Spinal cord (tissue), 10 donors: Measurements from ENCODE around the gene ORC5. TPM values are rescaled to one million over a fixed set of nuclear protein-coding genes. Genes with fewer than 3 reads are reported as not detected.
"Not testable (repeated sequence)": the region's sequence is repeated elsewhere in the genome, so short reads cannot be mapped to it uniquely, and the experiment has no call there.

ENCODE experiments used
- DNase-seq, 6 donors: peaks; one replicate each; pipeline versions ENCODE4 v3.0.0 to v3.0.0-alpha.2; 2013 to 2015; ENCODE audit warnings: low spot score in 6 of 6, low read depth in 4 of 6
- H3K27ac ChIP-seq: one replicate; pipeline ENCODE4 v1.5.1; 2013; ENCODE audit warnings: low read depth, low read length, control low read depth
- H3K27me3 ChIP-seq: one replicate; pipeline ENCODE4 v1.6.1; 2013; ENCODE audit warnings: low read length; ENCODE audit not compliant: control insufficient read depth, insufficient read depth
- H3K36me3 ChIP-seq: one replicate; pipeline ENCODE4 v1.6.1; 2013; ENCODE audit warnings: low read length; ENCODE audit not compliant: control insufficient read depth, insufficient read depth
- H3K4me1 ChIP-seq: one replicate; pipeline ENCODE4 v1.6.1; 2013; ENCODE audit warnings: low read length; ENCODE audit not compliant: control insufficient read depth, insufficient read depth
- H3K4me3 ChIP-seq: one replicate; pipeline ENCODE4 v1.5.1; 2013; ENCODE audit warnings: low read depth, low read length, control low read depth
- H3K9me3 ChIP-seq: one replicate; pipeline ENCODE4 v1.6.1; 2013; ENCODE audit warnings: low read length; ENCODE audit not compliant: control insufficient read depth, insufficient read depth
- WGBS: methylation state at CpG from one replicate; pipeline ENCODE4 v1.1.5; 2013; ENCODE audit warnings: missing lambda C conversion rate; ENCODE audit not compliant: insufficient coverage; 5-methylcytosine and 5-hydroxymethylcytosine counted together
- polyA plus RNA-seq, 2 donors: library from polyadenylated mRNA; unstranded; fragments of 120-200 nt; gene quantifications; one replicate each; pipeline ENCODE4 v1.2.1, GENCODE V29; 2013; ENCODE audit not compliant: insufficient read length in 2 of 2
- total RNA-seq, 2 donors: library from RNA; depleted of rRNA in 1 of 2; stranded (reverse); fragments of 120-200 nt in 1 of 2; fragments of >200 nt in 1 of 2; gene quantifications; one replicate each; pipeline versions ENCODE4 v1.2.3 to v1.2.4, GENCODE V29; 2013 to 2014
- donor health status: healthy.

The ORC5 gene
- total and polyA plus RNA-seq, 4 donors: 18.5 to 42.1 (median 19.9) TPM

- H3K36me3 ChIP-seq, H3K9me3 ChIP-seq, H3K4me3 ChIP-seq, H3K27me3 ChIP-seq, DNase-seq, H3K27ac ChIP-seq, H3K4me1 ChIP-seq: not testable (repeated sequence)
- no CpG with 5 or more reads among the region's 2 CpGs for WGBS
Observed at GRCh38 chr7:104234990-104235389, 27.2 kb upstream of the ORC5 start.

GRCh38 chr7:104231054-104232046 is 23.5 kb upstream of the ORC5 start:
- no peaks in the 10 kb centered on the region for H3K36me3 ChIP-seq
- no peak overlapping the region for H3K4me3 ChIP-seq
- no peaks in the 10 kb centered on the region for H3K9me3 ChIP-seq
- H3K27ac ChIP-seq: no peak overlapping the region
- 17% methylated on average over 25 of the region's 29 CpGs for WGBS
- peak in 4 of 6 donors; percentile 42 to 92 (median 68) for DNase-seq
- no peaks in the 10 kb centered on the region for H3K27me3 ChIP-seq
- peaks cover 10% of the 10 kb centered on the region for H3K4me1 ChIP-seq

- WGBS: 29% methylated on average over 3 of the region's 4 CpGs
- H3K4me1 ChIP-seq: peaks cover 10% of the 10 kb centered on the region
- DNase-seq: peak in 3 of 6 donors; percentile 38 to 90 (median 88)
- no peak overlapping the region for H3K27ac ChIP-seq
- H3K4me3 ChIP-seq: no peak overlapping the region
- no peaks in the 10 kb centered on the region for H3K27me3 ChIP-seq
- no peaks in the 10 kb centered on the region for H3K9me3 ChIP-seq
- H3K36me3 ChIP-seq: no peaks in the 10 kb centered on the region
Observed at GRCh38 chr7:104230606-104231005, 22.8 kb upstream of the ORC5 start.

GRCh38 chr7:104228442-104228841 is 20.6 kb upstream of the ORC5 start:
- no peak overlapping the region for H3K27ac ChIP-seq
- no CpG with 5 or more reads among the region's 2 CpGs for WGBS
- H3K27me3 ChIP-seq: no peaks in the 10 kb centered on the region
- peaks cover 10% of the 10 kb centered on the region for H3K4me1 ChIP-seq
- DNase-seq: no peak
- no peaks in the 10 kb centered on the region for H3K9me3 ChIP-seq
- no peak overlapping the region for H3K4me3 ChIP-seq
- H3K36me3 ChIP-seq: no peaks in the 10 kb centered on the region

- Histone ChIP-seq H3K36me3 (no peaks in the 10 kb centered on the region), H3K4me1 (no peaks in the 10 kb centered on the region), H3K27me3 (no peaks in the 10 kb centered on the region), H3K9me3 (no peaks in the 10 kb centered on the region), H3K4me3 (no peak overlapping the region), H3K27ac (no peak overlapping the region)
- no CpG with 5 or more reads among the region's 1 CpG for WGBS
- peak in 1 of 6 donors; percentile 64 for DNase-seq
Observed at GRCh38 chr7:104225451-104225850, 17.6 kb upstream of the ORC5 start.

- Histone ChIP-seq H3K36me3 (no peaks in the 10 kb centered on the region), H3K27me3 (no peaks in the 10 kb centered on the region), H3K4me3 (no peak overlapping the region), H3K27ac (no peak overlapping the region), H3K4me1 (no peaks in the 10 kb centered on the region), H3K9me3 (no peaks in the 10 kb centered on the region)
- no peak for DNase-seq
- no CpG with 5 or more reads among the region's 4 CpGs for WGBS
Observed at GRCh38 chr7:104217620-104218019, 9.8 kb upstream of the ORC5 start.

- WGBS: no CpG with 5 or more reads among the region's 4 CpGs
- no peak overlapping the region for H3K27ac ChIP-seq
- no peaks in the 10 kb centered on the region for H3K36me3 ChIP-seq
- H3K27me3 ChIP-seq: no peaks in the 10 kb centered on the region
- no peaks in the 10 kb centered on the region for H3K9me3 ChIP-seq
- no peak for DNase-seq
- H3K4me3 ChIP-seq: no peak overlapping the region
- peaks cover 4% of the 10 kb centered on the region for H3K4me1 ChIP-seq
Observed at GRCh38 chr7:104209063-104209462, 1.2 kb upstream of the ORC5 start.

GRCh38 chr7:104208421-104208780 is 588 bp upstream of the ORC5 start:
- no peak for DNase-seq

GRCh38 chr7:104207348-104207730 is 474 bp downstream of the ORC5 start:
- WGBS: 0% methylated on average over 8 of the region's 10 CpGs
- H3K36me3 ChIP-seq: no peaks in the 10 kb centered on the region
- peak overlapping the region; percentile 69 for H3K27ac ChIP-seq
- no peak for DNase-seq
- peaks cover 4% of the 10 kb centered on the region for H3K4me1 ChIP-seq
- H3K27me3 ChIP-seq: no peaks in the 10 kb centered on the region
- no peaks in the 10 kb centered on the region for H3K9me3 ChIP-seq
- H3K4me3 ChIP-seq: peak overlapping the region; percentile 88

More at GRCh38 chr7:104208421-104208780, 588 bp upstream of the ORC5 start:
- H3K4me1 ChIP-seq: peaks cover 4% of the 10 kb centered on the region
- H3K27me3 ChIP-seq: no peaks in the 10 kb centered on the region
- H3K27ac ChIP-seq: peak overlapping the region; percentile 69
- no peaks in the 10 kb centered on the region for H3K9me3 ChIP-seq
- 17% methylated on average over 4 of the region's 7 CpGs for WGBS
- peak overlapping the region; percentile 88 for H3K4me3 ChIP-seq
- no peaks in the 10 kb centered on the region for H3K36me3 ChIP-seq

- no CpG with 5 or more reads among the region's 6 CpGs for WGBS
- peaks cover 4% of the 10 kb centered on the region for H3K4me1 ChIP-seq
- no peaks in the 10 kb centered on the region for H3K9me3 ChIP-seq
- no peak overlapping the region for H3K27ac ChIP-seq
- DNase-seq: no peak
- H3K4me3 ChIP-seq: peak overlapping the region; percentile 88
- H3K36me3 ChIP-seq: no peaks in the 10 kb centered on the region
- no peaks in the 10 kb centered on the region for H3K27me3 ChIP-seq
Observed at GRCh38 chr7:104206841-104207240, 972 bp downstream of the ORC5 start.
